ENCODE data around the gene ZBTB49.

Gene ZBTB49

DNA sequence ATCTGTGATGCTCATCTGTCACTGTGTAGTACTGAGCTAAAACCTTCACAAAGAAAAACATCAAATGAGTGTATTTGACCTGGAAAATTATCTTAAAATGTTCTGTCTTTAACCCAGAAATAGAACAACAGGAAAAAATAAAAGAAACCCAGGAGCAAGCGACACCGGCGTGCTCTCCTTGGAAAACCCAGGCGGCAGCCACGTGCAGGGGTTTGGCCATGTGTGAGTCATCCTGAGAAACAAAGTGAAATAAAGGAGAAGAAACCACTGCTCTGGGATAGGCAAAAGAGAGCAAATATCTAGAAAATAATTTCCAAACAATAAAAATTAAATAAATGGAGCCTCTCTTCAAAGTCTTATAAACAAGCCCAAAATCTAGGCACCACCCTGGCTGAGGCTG is 22.1 kb upstream of the ZBTB49 start:
- no peak overlapping the region for H3K27ac Mint-ChIP-seq
- no peak overlapping the region for H3K4me3 Mint-ChIP-seq
- peaks cover 32 to 52% of the 10 kb centered on the region in 2 donors for H3K36me3 Mint-ChIP-seq
- no peaks in the 10 kb centered on the region for H3K27me3 Mint-ChIP-seq
- H3K4me1 Mint-ChIP-seq = peaks cover 0 to 3% of the 10 kb centered on the region in 2 donors
- no peak for DNase-seq
- ATAC-seq (replicated peaks) = no peak
- H3K9me3 Mint-ChIP-seq = peaks cover 3 to 4% of the 10 kb centered on the region in 2 donors

DNA sequence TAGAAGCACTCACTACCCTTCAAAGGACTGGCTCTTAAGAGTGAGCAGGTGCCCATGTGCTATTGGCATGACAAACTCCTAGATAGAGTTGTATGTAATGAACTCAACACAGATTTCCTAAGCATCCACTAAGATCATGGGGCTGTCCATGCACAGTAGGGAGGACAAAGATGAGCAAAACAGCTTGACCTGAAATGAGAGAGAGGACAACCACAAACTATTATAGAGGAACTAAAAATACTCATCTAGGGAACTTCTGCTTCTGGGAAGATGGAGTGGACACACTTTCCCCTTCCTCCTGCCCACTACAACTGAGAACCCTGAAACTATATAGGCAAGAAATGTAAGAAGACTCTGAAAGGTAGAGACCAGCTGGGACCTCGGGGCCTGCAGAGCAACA is 21.3 kb upstream of the ZBTB49 start:
- peaks cover 3 to 4% of the 10 kb centered on the region in 2 donors for H3K9me3 Mint-ChIP-seq
- peaks cover 32 to 58% of the 10 kb centered on the region in 2 donors for H3K36me3 Mint-ChIP-seq
- peak overlapping the region; percentile 42 for H3K27ac Mint-ChIP-seq
- H3K4me1 Mint-ChIP-seq = peaks cover 0 to 3% of the 10 kb centered on the region in 2 donors
- no peak overlapping the region for H3K4me3 Mint-ChIP-seq
- H3K27me3 Mint-ChIP-seq = no peaks in the 10 kb centered on the region
- no peak for DNase-seq
- ATAC-seq (replicated peaks) = no peak

DNA sequence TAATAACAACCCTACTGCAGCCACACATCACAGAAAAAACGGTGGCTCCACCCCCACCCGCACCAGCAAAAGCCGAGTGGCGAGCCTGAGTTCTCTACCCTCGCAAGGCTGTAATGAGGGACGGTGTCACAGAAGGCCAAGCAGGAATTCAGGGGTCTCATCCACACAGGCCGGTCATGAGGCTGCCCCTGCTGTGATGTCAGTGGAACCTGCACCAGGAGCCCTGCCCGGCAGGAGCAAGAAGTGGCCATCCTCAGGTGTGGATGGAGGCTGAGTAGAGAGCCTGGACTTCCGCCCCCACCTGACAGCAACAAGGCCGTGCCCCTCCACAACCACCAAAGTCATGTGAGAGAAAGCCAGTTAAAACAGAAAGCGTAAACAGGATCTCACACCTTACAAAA is 20.7 kb upstream of the ZBTB49 start:
- ATAC-seq (replicated peaks) (no peak), DNase-seq (no peak)
- Mint-ChIP-seq H3K27ac (no peak overlapping the region), H3K9me3 (peaks cover 3 to 4% of the 10 kb centered on the region in 2 donors), H3K4me3 (no peak overlapping the region), H3K27me3 (no peaks in the 10 kb centered on the region), H3K4me1 (peaks cover 0 to 3% of the 10 kb centered on the region in 2 donors), H3K36me3 (peaks cover 34 to 62% of the 10 kb centered on the region in 2 donors)

DNA sequence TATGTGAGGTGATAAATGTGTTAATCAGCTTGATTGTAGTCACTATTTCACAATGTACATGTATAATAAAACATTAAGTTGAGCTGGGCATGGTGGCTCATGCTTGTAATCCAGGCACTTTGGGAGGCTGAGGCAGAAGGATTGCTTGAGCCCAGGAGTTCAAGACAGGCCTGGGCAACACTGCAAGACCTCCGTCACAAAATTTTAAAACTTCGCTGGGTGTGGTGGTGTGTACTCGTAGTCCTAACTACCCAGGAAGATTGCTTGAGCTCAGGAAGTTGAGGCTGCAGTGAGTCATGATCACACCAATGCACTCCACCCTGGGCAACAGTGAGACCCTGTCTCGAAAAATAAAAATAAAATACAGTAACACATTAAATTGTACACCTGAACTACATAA is 20.2 kb upstream of the ZBTB49 start:
- peaks cover 39 to 67% of the 10 kb centered on the region in 2 donors for H3K36me3 Mint-ChIP-seq
- H3K9me3 Mint-ChIP-seq = peaks cover 3 to 4% of the 10 kb centered on the region in 2 donors
- no peak overlapping the region for H3K4me3 Mint-ChIP-seq
- H3K4me1 Mint-ChIP-seq = peaks cover 0 to 3% of the 10 kb centered on the region in 2 donors
- H3K27ac Mint-ChIP-seq = no peak overlapping the region
- DNase-seq = no peak
- ATAC-seq (replicated peaks) = no peak
- no peaks in the 10 kb centered on the region for H3K27me3 Mint-ChIP-seq

DNA sequence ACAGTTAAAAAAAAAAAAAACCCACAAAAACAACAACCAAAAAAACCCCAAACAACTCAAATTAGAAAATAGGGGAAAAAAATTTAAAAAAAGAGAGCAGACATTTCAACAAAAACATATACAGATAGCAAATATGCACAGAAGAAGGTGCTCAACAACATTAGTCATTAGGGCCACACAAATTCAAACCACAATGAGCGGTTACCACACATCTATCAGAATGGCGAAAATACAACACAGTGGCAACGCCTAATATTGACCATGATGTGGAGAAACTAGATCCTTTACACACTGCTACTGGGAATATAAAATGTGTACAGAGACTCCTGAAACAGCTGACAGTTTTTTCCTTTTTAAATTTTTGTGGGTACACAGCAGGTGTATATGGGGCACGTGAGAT is 19.5 kb upstream of the ZBTB49 start:
- peaks cover 40 to 69% of the 10 kb centered on the region in 2 donors for H3K36me3 Mint-ChIP-seq
- no peaks in the 10 kb centered on the region for H3K27me3 Mint-ChIP-seq
- DNase-seq (no peak), ATAC-seq (replicated peaks) (no peak)
- peaks cover 3 to 4% of the 10 kb centered on the region in 2 donors for H3K9me3 Mint-ChIP-seq
- H3K27ac Mint-ChIP-seq = no peak overlapping the region
- H3K4me1 Mint-ChIP-seq = peaks cover 0 to 3% of the 10 kb centered on the region in 2 donors
- H3K4me3 Mint-ChIP-seq = no peak overlapping the region

DNA sequence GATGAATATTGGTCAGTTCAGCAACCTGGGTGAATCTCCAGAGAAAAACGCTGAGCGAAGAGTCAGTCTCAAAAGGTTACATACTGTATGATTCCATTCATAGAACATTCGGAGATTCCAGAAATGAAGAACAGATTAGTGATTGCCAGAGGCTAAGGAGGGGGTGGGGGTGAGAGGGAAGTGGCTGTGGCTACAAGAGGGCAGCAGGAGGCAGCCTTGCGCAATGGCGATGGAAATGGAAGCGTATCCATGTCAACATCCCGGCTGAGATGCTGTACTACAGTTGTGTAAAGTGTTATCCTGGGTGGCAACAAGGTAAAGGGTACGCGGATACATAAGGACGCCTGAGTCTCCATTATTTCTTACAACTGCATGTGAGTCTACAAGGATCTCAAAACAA is 18.1 kb upstream of the ZBTB49 start:
- Mint-ChIP-seq H3K9me3 (no peaks in the 10 kb centered on the region), H3K27ac (no peak overlapping the region), H3K4me1 (peaks cover 0 to 3% of the 10 kb centered on the region in 2 donors), H3K27me3 (no peaks in the 10 kb centered on the region), H3K36me3 (peaks cover 39 to 64% of the 10 kb centered on the region in 2 donors), H3K4me3 (no peak overlapping the region)
- DNase-seq (no peak), ATAC-seq (replicated peaks) (no peak)

DNA sequence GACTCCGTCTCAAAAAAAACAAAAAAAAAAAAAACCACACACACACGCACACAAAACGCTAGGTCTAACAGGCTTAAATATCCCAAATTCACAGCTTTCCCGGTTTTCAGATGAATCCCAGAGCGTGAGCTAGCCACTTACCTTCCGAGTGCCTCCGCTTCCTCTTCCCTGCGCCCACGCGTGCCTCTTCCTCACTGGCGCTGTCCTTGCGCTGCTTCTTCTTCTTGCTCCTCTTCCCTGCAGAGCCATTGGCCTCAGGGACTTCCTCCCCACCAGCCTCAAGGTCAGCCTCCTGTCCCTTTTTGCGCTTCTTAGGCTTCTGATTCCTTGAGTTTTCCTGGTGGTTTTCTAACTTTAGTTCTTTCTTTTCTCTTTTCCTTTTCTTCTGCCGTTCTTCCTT is 15.8 kb upstream of the ZBTB49 start:
- Mint-ChIP-seq H3K27me3 (no peaks in the 10 kb centered on the region), H3K4me3 (no peak overlapping the region), H3K27ac (no peak overlapping the region), H3K36me3 (peaks cover 35 to 62% of the 10 kb centered on the region in 2 donors), H3K4me1 (no peaks in the 10 kb centered on the region), H3K9me3 (no peaks in the 10 kb centered on the region)
- ATAC-seq (replicated peaks) (no peak), DNase-seq (no peak)

DNA sequence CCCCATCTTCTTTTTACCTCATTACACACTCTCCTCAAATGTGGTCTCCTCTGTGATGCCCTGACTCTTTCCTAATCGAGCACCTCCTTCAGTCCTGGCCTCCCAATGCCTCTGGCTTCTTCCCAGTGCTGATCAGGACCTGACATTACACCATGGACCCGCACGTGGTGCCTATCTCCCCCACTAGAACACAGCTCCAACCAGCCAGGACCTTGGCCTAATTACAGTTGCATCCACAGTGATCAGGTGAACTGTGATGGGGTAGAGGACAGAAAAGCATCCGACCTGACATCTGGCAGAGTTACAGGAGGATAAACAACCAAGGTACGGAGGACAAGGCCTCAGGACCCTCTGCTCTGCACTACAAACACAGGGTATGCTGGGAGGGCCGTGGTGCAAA is 12.5 kb upstream of the ZBTB49 start:
- Mint-ChIP-seq H3K4me1 (no peaks in the 10 kb centered on the region), H3K36me3 (peaks cover 35 to 59% of the 10 kb centered on the region in 2 donors), H3K27me3 (no peaks in the 10 kb centered on the region), H3K9me3 (no peaks in the 10 kb centered on the region), H3K4me3 (no peak overlapping the region), H3K27ac (no peak overlapping the region)
- DNase-seq = no peak
- no peak for ATAC-seq (replicated peaks)

DNA sequence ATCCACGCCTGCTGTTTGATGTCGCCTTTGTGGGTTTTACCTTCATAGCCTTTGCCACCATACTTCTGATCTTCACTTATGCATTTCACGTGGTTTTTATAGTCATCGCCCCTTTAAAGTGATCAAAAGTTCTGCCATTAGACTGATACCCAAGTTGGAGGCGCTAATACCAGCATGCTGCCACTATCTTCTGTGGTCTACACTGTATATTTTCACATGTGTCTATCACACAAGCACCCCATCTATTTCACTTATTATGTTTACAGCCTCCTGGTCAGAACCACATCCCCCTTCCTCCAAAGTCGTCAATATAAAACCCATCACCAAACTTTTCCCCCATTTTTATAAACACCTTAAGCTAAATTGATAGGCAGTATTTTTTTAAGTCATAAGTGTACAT is 8.3 kb upstream of the ZBTB49 start:
- Mint-ChIP-seq H3K9me3 (no peaks in the 10 kb centered on the region), H3K4me1 (no peaks in the 10 kb centered on the region), H3K36me3 (peaks cover 17 to 46% of the 10 kb centered on the region in 2 donors), H3K4me3 (no peak overlapping the region), H3K27me3 (no peaks in the 10 kb centered on the region), H3K27ac (no peak overlapping the region)
- DNase-seq (no peak), ATAC-seq (replicated peaks) (no peak)

DNA sequence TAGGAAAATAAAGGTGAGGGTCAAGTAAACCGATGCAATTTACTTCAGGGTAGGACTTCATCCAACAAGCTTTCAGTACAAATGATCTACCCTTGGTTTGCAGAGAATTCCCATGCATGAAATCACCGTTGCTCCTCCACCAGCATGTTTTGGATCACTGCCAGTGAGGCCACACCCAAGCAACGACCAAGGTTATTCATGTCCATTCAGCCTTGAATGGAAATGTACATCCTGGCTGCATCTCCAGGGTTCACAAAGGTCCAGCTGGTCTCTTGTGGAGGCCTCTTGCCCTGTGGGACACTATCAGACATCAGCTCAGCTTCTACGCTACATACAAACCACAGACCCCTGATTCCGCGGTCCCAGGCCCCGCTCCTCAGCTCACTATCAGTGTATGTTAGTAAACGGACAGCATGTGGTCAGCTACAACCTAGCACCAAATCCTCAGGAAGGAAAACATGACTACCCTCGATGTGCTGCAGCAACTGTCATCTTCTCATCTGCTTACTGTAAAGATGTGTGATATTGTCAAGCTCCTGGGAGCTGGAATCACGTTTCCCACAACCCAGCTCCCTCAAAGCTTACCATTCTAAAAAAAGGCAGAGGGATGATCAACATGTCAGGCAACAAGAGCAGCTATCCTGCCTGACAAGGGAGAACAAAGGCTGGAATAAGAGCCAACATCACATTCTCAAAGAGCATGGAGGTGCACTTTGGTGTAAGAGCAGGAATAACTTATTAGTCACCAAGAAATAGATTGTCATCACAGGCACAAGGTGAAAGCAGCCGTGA is 5.0 kb upstream of the ZBTB49 start:
- H3K27me3 Mint-ChIP-seq = no peaks in the 10 kb centered on the region
- H3K9me3 Mint-ChIP-seq = no peaks in the 10 kb centered on the region
- ATAC-seq (replicated peaks) (no peak), DNase-seq (no peak)
- H3K4me3 Mint-ChIP-seq = no peak overlapping the region
- H3K4me1 Mint-ChIP-seq = peaks cover 11 to 30% of the 10 kb centered on the region in 2 donors
- peaks cover 16 to 40% of the 10 kb centered on the region in 2 donors for H3K36me3 Mint-ChIP-seq
- H3K27ac Mint-ChIP-seq = no peak overlapping the region

DNA sequence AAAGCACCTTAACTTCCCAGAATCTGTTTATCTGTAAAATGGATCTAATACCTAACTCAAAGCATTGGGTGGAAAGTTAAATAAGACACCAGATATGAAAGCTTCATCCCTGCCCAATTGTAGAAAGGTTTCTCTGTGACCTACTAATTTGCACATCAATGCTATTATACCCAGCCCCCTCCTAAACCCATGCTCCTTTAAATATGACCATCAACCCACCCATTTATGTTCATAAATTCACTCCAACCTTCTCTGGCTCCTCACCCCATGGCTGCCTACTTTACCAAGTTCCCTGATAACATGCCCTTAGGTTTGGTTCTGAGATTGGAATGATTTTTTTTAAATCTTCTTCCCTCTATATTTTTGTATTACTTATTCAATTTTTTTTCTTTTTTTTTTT is 2.0 kb upstream of the ZBTB49 start:
- peaks cover 16 to 45% of the 10 kb centered on the region in 2 donors for H3K4me1 Mint-ChIP-seq
- no peak overlapping the region for H3K4me3 Mint-ChIP-seq
- H3K27me3 Mint-ChIP-seq = no peaks in the 10 kb centered on the region

DNA sequence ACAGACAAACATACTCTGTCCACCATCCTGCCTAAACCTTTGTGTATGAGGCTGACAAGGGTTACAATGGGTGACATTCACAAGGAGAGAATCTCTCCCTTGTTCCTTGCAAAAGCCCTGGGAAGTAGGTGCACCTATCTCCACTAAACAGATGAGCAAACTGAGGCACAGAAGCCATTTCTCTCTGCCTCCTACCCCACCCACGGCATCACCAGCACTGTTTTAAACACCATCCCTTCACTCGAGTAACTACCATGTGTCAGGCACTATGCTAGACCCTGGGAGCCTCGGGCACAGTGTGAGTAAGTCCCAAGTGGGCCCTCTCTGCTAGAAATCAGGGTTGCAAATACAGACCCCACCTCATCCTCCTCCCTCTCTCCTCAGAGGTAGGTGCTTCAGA is 996 bp upstream of the ZBTB49 start:
- peaks cover 9 to 21% of the 10 kb centered on the region in 2 donors for H3K36me3 Mint-ChIP-seq
- no peaks in the 10 kb centered on the region for H3K9me3 Mint-ChIP-seq
- H3K4me1 Mint-ChIP-seq = peaks cover 19 to 51% of the 10 kb centered on the region in 2 donors
- H3K27ac Mint-ChIP-seq = peak overlapping the region; percentile 94
- H3K4me3 Mint-ChIP-seq = peak overlapping the region; percentile 96 to 100
- no peak for ATAC-seq (replicated peaks)
- DNase-seq = no peak
- H3K27me3 Mint-ChIP-seq = no peaks in the 10 kb centered on the region

More for the DNA sequence above, 2.0 kb upstream of the ZBTB49 start:
- no peak for ATAC-seq (replicated peaks)
- Mint-ChIP-seq H3K27ac (no peak overlapping the region), H3K9me3 (no peaks in the 10 kb centered on the region), H3K36me3 (peaks cover 9 to 22% of the 10 kb centered on the region in 2 donors)
- no peak for DNase-seq

DNA sequence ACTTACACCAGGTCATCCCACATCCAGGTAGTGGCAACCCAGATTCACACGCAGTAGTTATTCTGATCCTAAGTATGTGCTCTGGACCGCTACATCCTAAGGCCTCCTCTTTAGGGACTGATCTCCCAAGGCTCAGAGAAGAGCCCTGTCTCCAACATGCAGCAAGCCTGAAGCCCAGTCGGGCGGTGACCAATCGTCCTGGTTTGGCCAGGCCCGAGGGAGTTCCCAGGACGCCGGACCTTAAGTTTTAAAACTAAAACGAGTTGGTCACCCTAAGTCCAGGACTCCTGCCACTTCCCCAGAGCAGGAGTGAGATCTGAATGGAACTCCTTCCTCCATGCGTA is 482 bp upstream of the ZBTB49 start:
- Mint-ChIP-seq H3K9me3 (no peaks in the 10 kb centered on the region), H3K4me3 (peak overlapping the region; percentile 96 to 100), H3K36me3 (peaks cover 9 to 21% of the 10 kb centered on the region in 2 donors), H3K27me3 (no peaks in the 10 kb centered on the region), H3K27ac (peak overlapping the region; percentile 94), H3K4me1 (peaks cover 19 to 51% of the 10 kb centered on the region in 2 donors)
- DNase-seq (no peak), ATAC-seq (replicated peaks) (peak; percentile 13)

DNA sequence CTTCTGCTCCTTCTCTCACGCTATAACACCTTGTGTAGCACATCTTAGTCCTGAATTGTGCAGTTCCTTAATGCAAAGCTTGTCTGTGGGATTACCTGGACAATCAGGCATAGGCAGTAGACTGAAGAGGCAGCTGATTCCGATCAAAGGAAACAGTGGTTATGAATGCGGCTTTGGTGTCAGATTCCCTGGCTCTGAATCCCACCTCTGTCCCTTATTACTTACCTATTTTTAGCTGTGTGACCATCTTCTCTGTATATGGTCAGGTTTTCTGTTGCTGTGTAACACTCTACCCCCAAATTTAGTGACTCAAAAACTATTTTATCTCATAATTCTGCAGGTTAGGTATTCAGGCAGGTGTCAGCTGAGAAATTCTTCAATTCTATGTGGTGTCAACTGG is 3.2 kb downstream of the ZBTB49 start:
- H3K27ac Mint-ChIP-seq = peak overlapping the region; percentile 37
- DNase-seq (no peak), ATAC-seq (replicated peaks) (no peak)
- H3K4me3 Mint-ChIP-seq = no peak overlapping the region
- H3K9me3 Mint-ChIP-seq = peaks cover 11% of the 10 kb centered on the region in 2 donors
- H3K36me3 Mint-ChIP-seq = peaks cover 25 to 29% of the 10 kb centered on the region in 2 donors
- H3K4me1 Mint-ChIP-seq = peaks cover 28 to 43% of the 10 kb centered on the region in 2 donors
- no peaks in the 10 kb centered on the region for H3K27me3 Mint-ChIP-seq

DNA sequence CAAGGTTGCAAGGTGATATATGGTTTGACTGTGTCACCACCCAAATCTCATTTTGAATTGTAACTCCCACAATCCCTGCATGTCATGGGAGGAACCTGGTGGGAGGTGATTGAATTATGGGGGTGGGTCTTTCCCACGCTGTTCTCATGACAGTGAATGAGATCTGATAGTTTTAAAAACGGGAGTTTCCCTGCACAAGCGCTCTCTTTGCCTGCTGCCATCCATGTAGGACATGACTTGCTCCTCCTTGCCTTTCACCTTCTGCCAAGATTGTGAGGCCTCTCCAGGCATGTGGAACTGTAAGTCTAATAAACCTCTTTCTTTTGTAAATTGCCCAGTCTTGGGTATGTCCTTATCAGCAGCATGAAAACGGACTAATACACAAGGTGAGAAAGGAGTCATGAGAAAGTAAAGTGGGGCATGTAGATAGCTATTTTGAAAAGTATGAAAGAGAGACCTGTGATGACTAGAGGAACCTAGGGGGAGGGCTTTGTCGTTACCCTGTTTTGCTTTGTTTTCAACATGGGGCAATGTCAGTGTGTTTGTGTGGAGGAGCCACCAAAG is 6.3 kb downstream of the ZBTB49 start:
- Mint-ChIP-seq H3K4me1 (peaks cover 17 to 19% of the 10 kb centered on the region in 2 donors), H3K4me3 (no peak overlapping the region), H3K36me3 (peaks cover 24 to 29% of the 10 kb centered on the region in 2 donors), H3K27me3 (no peaks in the 10 kb centered on the region), H3K27ac (no peak overlapping the region), H3K9me3 (peaks cover 11% of the 10 kb centered on the region in 2 donors)
- DNase-seq (no peak), ATAC-seq (replicated peaks) (no peak)

Measured in stimulated activated naive B cell treated with anti-CD40 and anti-IgM and Interleukin-4, amounts not matched to agents 10 μg/mL and 1 μg/mL and 100 μg/mL, for 72 hours (primary cell).